Fibroblast of lung (primary cell): ENCODE results near the gene PRKX. TPM values are rescaled to one million over a fixed set of nuclear protein-coding genes. Genes with fewer than 3 reads are reported as not detected.

ENCODE experiments used
- DNase-seq, 2 donors: peaks; one replicate each; pipeline versions ENCODE4 v3.0.0 to v3.0.0-alpha.2; 2010; ENCODE audit warnings: low read depth in 2 of 2
- H2AFZ ChIP-seq: 2 replicates; pipeline ENCODE4 v1.5.1; 2012; ENCODE audit warnings: low read length, control low read depth, inconsistent platforms
- H3K27ac ChIP-seq: 2 replicates; pipeline ENCODE4 v1.5.1; 2011; ENCODE audit warnings: low read length, control low read depth; ENCODE audit not compliant: insufficient read depth
- H3K27me3 ChIP-seq: 2 replicates; pipeline ENCODE4 v1.5.1; 2011; ENCODE audit warnings: mild to moderate bottlenecking, low read length; ENCODE audit not compliant: control insufficient read depth, insufficient read depth
- H3K36me3 ChIP-seq: 2 replicates; pipeline ENCODE4 v1.5.1; 2011; ENCODE audit warnings: low read length; ENCODE audit not compliant: control insufficient read depth, insufficient read depth
- H3K4me1 ChIP-seq: 2 replicates; pipeline ENCODE4 v1.5.1; 2011; ENCODE audit warnings: low read length; ENCODE audit not compliant: control insufficient read depth, insufficient read depth; ENCODE audit errors: extremely low read depth
- H3K4me2 ChIP-seq: 2 replicates; pipeline ENCODE4 v1.5.1; 2011; ENCODE audit warnings: low read length, control low read depth; ENCODE audit not compliant: insufficient read depth; ENCODE audit errors: extremely low read depth
- H3K4me3 ChIP-seq, 4 experiments: fragments of 200-600 bp in 1 of 4; sonication (generic) in 1 of 4; replicated peaks in 1 of 4; 2 replicates each; pipeline ENCODE4 v1.5.1; 2011 to 2016; ENCODE audit warnings: low read length in 4 of 4, low read depth in 3 of 4, mild to moderate bottlenecking in 3 of 4, control low read depth in 2 of 4, inconsistent platforms in 1 of 4, mixed read lengths in 1 of 4; ENCODE audit not compliant: insufficient read depth in 1 of 4; ENCODE audit errors: control extremely low read depth in 1 of 4
- H3K79me2 ChIP-seq: 2 replicates; pipeline ENCODE4 v1.5.1; 2012; ENCODE audit warnings: mild to moderate bottlenecking, low read length, inconsistent platforms; ENCODE audit not compliant: control insufficient read depth, insufficient read depth
- H3K9ac ChIP-seq: 2 replicates; pipeline ENCODE4 v1.5.1; 2011; ENCODE audit warnings: mild to moderate bottlenecking, low read length, control low read depth; ENCODE audit not compliant: insufficient read depth
- H3K9me3 ChIP-seq: 2 replicates; pipeline ENCODE4 v1.5.1; 2012; ENCODE audit warnings: low read depth, low read length; ENCODE audit not compliant: control insufficient read depth, insufficient read depth
- H4K20me1 ChIP-seq: 2 replicates; pipeline ENCODE4 v1.5.1; 2011; ENCODE audit warnings: low read length; ENCODE audit not compliant: control insufficient read depth, insufficient read depth; ENCODE audit errors: extremely low read depth
- CTCF ChIP-seq, 2 donors: IDR thresholded peaks in 1 of 2; conservative IDR thresholded peaks in 1 of 2; 1 replicate in 1 of 2; 2 replicates in 1 of 2; pipeline ENCODE4 v1.5.1; 2011 to 2012; ENCODE audit warnings: low read length in 2 of 2, control low read depth in 1 of 2, inconsistent platforms in 1 of 2, low read depth in 1 of 2, mild to moderate bottlenecking in 1 of 2
- EZH2 ChIP-seq: IDR thresholded peaks from 2 replicates; pipeline ENCODE4 v1.5.1; 2012; ENCODE audit warnings: low read length, control low read depth, mild to moderate bottlenecking; ENCODE audit errors: missing control alignments
- polyA plus RNA-seq, 2 donors: library from polyadenylated mRNA; depleted of rRNA in 1 of 2; stranded (reverse) in 1 of 2; unstranded in 1 of 2; fragments of >200 nt; gene quantifications; 2 replicates each; pipeline ENCODE4 v1.2.1, GENCODE V29; 2011 to 2012; ENCODE audit warnings: missing spikeins in 1 of 2
- total RNA-seq: library from RNA; depleted of rRNA; stranded (reverse); fragments of >200 nt; gene quantifications from 2 replicates; pipeline ENCODE4 v1.2.1, GENCODE V29; 2014

Gene PRKX
- total and polyA plus RNA-seq, 2 donors (not counting 1 experiment from before 2014, with no cell fraction given): 11.3 to 19.3 TPM

- Histone ChIP-seq H3K4me3 (no peak overlapping the region), H2AFZ (no peak overlapping the region), H3K4me2 (no peak overlapping the region), H3K9ac (no peak overlapping the region), H3K36me3 (no peaks in the 10 kb centered on the region), H3K27ac (no peak overlapping the region), H3K9me3 (no peaks in the 10 kb centered on the region), H4K20me1 (no peaks in the 10 kb centered on the region), H3K79me2 (no peaks in the 10 kb centered on the region), H3K27me3 (no peaks in the 10 kb centered on the region), H3K4me1 (no peaks in the 10 kb centered on the region)
- DNase-seq: peak; percentile 1 to 19
- TF ChIP-seq EZH2: no peak
- no peak for TF ChIP-seq CTCF (conservative IDR thresholded peaks at IDR 0.05 in 1 of 2, IDR thresholded peaks at IDR 0.05 in 1 of 2; ENCODE audit: low read depth in 1 of 2, low read length in 2 of 2)
Observed at GRCh38 chrX:3582451-3582850, 131.0 kb downstream of the PRKX start.

DNA sequence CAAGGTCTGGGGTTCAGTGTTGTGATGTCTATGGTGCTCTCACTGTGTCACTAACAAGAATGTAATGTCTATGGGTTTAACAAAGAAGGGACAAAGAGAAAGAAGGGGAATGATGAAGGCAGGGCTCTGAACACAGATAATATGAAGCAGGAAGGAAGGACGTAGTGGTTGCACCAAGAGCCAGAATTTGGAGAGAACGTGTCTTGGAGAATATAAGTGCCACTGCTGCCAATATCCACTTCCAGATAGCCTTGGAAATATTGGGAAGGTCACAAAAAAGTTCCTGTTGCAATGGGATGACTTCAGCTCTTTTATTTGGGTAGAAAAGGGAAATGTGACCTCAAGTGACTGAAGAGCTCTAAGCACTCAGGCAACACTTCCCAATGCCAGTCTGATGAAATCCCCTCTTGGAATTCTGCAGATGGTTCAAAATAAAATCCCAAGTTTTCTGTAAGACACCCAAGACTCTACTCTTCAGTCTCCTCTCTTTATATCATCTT, 131.8 kb downstream of the PRKX start:
- H4K20me1 ChIP-seq: no peaks in the 10 kb centered on the region
- H3K9ac ChIP-seq: no peak overlapping the region
- no peak for DNase-seq
- H3K9me3 ChIP-seq: no peaks in the 10 kb centered on the region
- no peaks in the 10 kb centered on the region for H3K36me3 ChIP-seq
- H3K4me2 ChIP-seq: no peak overlapping the region
- no peaks in the 10 kb centered on the region for H3K4me1 ChIP-seq
- H3K27ac ChIP-seq: no peak overlapping the region
- TF ChIP-seq EZH2 (no peak), CTCF (conservative IDR thresholded peaks at IDR 0.05 in 1 of 2, IDR thresholded peaks at IDR 0.05 in 1 of 2; ENCODE audit: low read depth in 1 of 2, low read length in 2 of 2) (no peak)
- H3K4me3 ChIP-seq: no peak overlapping the region
- no peaks in the 10 kb centered on the region for H3K27me3 ChIP-seq
- H3K79me2 ChIP-seq: no peaks in the 10 kb centered on the region
- no peak overlapping the region for H2AFZ ChIP-seq

- H3K4me3 ChIP-seq: no peak overlapping the region
- no peaks in the 10 kb centered on the region for H4K20me1 ChIP-seq
- no peaks in the 10 kb centered on the region for H3K79me2 ChIP-seq
- H2AFZ ChIP-seq: no peak overlapping the region
- no peak overlapping the region for H3K4me2 ChIP-seq
- no peaks in the 10 kb centered on the region for H3K36me3 ChIP-seq
- H3K27ac ChIP-seq: no peak overlapping the region
- DNase-seq: no peak
- H3K9ac ChIP-seq: no peak overlapping the region
- no peaks in the 10 kb centered on the region for H3K27me3 ChIP-seq
- no peaks in the 10 kb centered on the region for H3K4me1 ChIP-seq
- H3K9me3 ChIP-seq: no peaks in the 10 kb centered on the region
- TF ChIP-seq CTCF (conservative IDR thresholded peaks at IDR 0.05 in 1 of 2, IDR thresholded peaks at IDR 0.05 in 1 of 2; ENCODE audit: low read depth in 1 of 2, low read length in 2 of 2): no peak
- no peak for TF ChIP-seq EZH2
Observed at GRCh38 chrX:3577551-3577950, 135.9 kb downstream of the PRKX start.
